Cerebellar cortex (tissue), 1 donor: ENCODE measurements around the gene PLPPR5.

Experiments
- DNase-seq: peaks from one replicate; pipeline ENCODE4 v3.0.0-alpha.2; 2015; ENCODE audit warnings: low spot score

Gene PLPPR5

GRCh38 chr1:98969798-98970490 is 34.7 kb downstream of the PLPPR5 start:
- DNase-seq, result no peak

DNA sequence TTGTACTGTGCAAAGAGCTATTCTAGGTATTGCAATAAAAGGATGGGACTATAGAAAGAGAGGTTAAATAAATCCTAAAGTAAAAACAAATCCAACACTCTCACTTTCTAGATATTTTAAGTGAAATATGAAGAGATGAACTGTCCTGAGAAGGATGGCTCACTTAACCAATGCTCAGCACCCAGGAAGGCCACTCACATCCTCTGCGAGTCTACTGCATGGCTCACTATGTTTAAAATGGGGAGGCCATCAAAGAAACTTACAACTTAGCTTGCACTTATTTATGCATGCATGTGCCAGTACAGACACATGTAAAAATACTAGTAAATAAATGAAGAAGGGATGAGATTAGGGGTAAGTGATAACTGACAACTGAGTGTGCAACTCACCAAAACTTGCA is 37.5 kb downstream of the PLPPR5 start:
- DNase-seq, result no peak

DNA sequence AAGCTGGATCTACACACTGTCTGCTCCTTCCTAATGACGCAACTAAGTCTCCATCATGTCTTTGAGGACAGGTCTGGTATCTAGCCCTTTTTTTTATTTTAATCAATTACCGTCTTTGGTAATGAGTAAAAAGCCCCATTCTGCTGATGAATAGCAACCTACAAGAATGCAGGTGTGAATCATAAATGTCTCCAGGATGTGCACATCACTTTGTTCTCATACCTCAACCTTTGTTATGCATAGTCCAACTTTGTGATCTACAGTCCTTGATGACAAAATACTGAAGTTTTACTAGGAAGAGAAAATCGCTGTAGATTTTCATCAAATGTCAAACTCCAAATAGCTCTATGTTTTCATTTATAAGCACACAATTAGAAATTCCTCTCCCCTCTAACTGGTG is 39.3 kb downstream of the PLPPR5 start:
- DNase-seq, result no peak

- DNase-seq, result no peak
These were observed 40.5 kb downstream of the PLPPR5 start for GRCh38 chr1:98964198-98964597.

DNA sequence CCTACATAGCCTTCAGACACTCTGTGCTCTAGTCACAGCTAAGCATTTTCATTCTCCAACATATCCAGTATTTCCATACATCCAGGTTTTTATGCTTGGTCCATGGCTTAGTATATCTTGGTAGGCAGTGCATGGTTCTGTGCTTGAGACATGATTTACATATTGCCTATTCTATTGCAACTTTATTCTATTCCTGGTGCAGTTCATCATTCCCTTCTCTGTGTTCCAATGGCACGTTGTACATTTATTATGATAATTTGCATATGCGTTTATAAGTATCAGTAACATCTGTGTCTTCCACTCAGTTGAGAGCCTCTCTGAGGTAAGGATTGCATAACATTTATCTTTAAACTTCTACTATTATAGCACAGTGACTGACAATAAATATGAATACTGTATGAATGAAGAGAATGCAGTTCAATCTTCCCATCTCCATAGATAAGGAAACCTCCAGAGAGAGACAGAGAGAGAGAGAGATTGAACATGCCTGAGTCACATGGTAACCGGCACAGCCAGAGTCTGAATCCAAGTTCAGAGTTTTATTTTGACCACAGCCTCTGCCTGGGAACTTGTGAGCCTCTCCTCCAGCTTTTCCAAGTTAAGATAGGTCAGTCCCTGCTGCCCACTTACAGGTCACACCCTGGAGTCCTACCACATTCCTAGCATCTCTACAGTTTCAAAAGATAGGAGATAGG is 41.5 kb downstream of the PLPPR5 start:
- no peak for DNase-seq

DNA sequence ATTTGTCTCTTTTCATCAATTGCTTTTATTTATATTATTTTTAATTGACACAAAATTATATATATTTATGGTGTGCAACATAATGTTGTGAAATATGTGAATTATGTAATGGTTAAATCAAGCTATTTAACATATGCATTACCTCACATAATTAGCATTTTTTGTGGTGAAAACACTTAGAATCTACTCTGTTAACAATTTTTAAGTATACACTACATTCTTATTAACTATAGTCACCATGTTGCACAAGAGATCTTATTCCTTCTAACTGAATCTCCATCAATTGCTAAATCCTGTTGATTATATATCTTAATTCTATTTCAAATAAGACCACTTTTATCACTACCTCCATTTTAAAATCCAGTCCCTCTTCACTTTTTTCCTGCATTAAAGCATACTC is 42.5 kb downstream of the PLPPR5 start:
- no peak for DNase-seq

GRCh38 chr1:98949621-98950020 is 55.0 kb downstream of the PLPPR5 start:
- DNase-seq, result no peak

DNA sequence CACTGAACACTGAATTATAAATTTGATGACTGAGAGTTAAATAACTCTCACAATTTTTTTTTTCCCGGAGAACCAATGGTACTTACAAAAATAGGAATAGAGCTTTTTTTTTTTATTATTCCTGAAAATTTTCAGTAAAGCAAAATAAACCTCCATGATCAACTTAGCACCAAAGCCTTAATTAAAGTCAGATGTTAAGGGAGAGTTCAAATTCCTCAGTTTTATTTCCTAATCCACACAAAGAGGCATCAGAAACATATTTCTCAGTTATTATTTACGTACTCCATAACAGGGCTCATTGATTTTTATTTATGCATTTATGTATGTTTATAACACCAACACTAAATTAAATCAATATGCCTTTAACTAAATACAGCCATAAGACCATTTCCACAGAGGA is 55.5 kb downstream of the PLPPR5 start:
- no peak for DNase-seq

GRCh38 chr1:98947071-98947470 is 57.6 kb downstream of the PLPPR5 start:
- no peak for DNase-seq

DNA sequence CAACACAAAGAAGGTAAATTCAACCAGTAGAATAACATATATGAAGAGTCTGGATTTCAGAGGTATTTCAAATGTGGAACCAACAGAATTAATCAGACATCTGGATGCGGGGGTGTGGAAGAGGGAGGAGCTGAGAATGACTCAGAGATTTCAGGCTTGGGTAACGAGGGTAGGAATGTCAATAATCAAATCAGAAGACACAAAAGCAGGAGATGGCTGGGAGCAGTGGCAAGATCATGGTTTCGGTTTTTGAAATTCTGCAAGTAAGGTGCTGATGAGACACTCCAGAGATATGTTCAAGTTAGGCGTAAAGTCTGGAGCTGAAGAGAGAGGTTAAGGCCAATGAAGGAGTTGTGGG is 64.0 kb downstream of the PLPPR5 start:
- no peak for DNase-seq

DNA sequence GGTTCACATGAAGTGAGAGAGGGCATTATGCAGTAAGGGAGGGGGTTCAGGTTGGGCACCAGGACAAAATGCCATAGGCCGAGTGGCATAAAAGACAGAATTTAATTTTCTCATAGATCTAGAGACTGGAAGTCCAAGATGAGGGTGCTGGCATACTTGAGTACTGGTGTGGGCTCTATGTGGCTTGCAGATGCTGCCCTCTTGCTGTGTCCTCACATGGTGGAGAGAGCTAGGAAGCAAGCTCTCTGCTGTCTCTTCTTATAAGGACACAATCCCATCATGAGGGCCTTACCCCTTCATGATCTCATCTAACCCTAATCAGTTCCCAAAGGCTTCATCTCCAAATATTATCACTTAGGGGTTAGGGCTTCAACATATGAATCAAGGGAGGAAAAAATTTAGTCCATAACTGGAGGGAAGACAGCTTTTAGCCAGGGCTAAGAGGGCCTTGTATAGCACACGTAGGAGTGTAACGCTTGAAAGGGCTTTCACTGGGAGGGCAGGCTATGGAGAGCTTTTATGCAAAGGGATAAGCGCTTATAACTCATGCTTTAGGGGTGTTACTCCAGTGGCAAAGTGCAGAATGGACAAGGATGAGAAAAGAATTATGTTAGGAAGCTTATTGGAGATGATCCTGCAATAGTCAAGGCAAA is 64.5 kb downstream of the PLPPR5 start:
- DNase-seq, result no peak

DNA sequence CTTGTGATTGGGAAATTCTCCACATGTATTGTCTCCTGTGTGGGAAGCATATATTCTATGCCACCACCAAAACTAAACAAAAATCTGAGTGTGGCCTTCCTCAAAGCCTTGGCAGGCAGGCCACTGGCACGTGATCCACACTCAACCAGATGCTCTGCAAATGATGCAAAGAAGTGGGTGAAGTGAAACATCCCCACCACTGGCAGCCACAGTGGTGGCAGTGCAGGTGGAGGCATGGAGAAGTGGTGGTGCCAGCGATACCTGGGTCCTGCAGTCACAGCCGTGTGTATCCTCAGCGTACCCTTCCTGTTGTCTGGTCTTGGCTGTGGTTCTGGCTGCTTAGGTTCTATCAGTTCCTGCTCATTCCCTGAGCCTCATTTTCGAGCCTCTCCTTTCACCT is 65.2 kb downstream of the PLPPR5 start:
- DNase-seq, result no peak

DNA sequence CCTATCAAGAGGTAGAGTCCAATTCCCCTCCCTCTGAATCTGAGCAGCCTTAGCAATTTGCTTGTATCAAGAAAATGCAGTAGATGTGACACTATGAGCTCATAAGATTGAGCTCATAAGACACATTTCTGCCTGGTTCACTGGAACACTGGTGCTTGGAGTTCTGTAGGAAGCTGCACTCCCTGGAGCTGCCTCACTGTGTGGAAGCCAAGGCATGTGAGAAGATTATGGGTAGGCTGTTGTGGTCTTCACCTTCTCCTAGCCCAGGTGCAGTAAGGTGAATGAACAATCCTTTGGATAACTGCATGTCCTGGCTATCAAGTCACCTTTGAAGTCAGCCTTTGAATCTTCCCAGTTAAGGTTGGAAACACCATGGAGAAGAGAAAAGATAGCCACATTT is 67.3 kb downstream of the PLPPR5 start:
- DNase-seq, result no peak

DNA sequence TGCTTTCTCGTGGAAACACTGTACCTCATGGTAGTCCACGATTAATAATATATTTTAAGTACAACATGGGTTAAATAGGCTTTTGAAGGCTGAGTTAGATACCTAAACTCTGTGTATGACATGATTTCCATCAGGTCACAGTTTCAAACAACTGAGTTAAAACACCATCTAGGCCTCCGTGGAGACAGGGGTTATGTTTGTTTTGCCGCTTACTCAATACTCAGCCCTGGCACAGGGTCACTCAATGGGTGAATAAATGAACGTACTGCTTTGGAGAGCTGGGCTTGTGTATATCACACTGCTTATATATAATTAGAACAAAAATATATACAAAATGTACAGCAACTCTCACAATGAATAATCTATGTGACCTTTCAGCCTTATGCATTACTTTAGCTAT is 72.5 kb downstream of the PLPPR5 start:
- DNase-seq, result no peak

- DNase-seq, result no peak
These were observed 73.4 kb downstream of the PLPPR5 start for GRCh38 chr1:98931128-98931835.

GRCh38 chr1:98929437-98929836 is 75.2 kb downstream of the PLPPR5 start:
- no peak for DNase-seq

GRCh38 chr1:98926597-98926996 is 78.1 kb downstream of the PLPPR5 start:
- no peak for DNase-seq

DNA sequence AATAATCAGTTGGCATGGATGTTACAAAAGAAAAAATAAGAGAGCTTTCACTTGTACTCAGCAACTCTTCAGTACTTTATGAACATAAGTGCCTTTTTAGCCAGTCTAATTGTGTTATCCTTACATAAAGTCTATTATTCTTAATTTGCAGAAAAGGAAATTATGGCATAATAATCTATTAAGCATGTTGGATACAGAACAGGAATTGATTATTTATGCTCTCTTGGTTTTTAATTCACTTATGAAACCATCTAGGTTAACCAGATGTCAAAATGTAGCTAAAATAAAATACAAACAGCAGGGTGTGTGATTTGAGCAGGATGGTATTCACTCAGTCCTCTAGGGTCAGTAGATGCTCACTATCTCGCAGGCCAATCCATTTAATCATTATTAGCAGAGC is 79.7 kb downstream of the PLPPR5 start:
- no peak for DNase-seq

GRCh38 chr1:98923667-98924066 is 81.0 kb downstream of the PLPPR5 start:
- no peak for DNase-seq

DNA sequence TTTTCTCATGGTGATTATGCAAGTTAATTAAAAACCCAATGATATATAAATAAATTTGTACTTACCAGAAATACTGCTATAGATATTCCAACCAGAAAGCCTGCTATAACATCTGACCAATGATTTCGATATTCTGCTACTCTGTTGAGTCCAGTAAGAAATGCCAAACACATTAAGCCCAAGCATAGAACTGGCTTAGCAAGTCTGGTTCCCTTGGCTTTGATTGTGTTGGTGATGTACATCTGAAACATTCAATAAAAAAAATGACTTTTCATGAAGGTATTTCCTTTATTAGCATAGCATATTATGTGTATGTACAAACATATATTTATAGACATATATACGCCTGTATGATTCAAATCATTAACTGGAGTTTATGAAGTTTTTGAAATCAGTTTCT is 82.8 kb downstream of the PLPPR5 start:
- no peak for DNase-seq

DNA sequence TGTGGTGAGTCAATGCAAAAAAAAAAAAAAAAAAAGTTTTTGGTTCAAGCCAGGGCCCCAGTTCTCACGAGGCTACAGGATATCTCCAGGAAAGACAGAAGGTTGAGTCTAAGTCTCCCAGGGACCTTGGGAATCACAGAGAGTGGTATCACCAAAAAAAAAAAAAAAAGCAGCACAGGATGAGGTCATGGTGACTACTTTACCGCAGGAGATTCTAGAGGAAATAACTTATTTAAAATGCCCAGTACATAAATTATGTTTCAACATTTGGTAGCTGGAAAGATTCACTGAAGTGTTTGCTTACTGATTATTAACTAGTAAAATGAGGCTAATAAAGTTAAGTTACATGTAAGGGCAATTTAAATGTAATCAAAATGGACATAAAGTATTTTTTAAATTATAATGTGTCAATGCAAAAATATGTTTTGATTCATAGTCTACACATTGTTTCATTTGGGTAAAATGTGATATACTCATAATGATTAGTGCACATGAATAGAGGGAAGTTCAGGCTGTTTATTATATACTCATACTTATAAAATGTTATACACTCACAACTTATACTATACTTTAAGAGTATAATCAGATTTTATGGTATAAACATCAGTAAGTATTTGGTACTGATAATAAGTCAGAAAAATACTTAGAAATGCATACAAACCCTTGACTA is 84.1 kb downstream of the PLPPR5 start:
- DNase-seq, result no peak

DNA sequence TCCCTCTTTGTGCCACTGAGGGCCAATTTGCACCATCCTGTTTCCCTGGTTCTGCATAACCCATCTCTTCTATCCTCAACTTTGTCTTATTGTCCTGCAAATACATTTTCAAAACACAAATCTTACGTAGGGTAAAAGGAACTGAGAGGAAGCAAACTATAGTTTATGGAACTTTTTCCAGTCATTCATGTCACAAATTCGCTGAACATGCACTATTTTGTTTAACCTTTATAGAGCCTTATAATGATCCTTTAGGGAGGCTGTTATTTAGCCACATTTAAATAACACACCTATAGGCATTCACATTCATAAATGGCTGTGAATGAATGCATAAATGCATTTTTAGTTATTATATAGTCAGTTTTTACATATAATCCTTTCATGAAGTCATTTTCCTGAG is 85.0 kb downstream of the PLPPR5 start:
- DNase-seq, result no peak
